OCI-LY1 (cell line): Measurements from ENCODE around the gene RAB33A.

ENCODE experiments used
- CTCF ChIP-seq: fragments of 200-600 bp; sonication (generic), shearing (Covaris generic); IDR thresholded peaks from 2 replicates; pipeline ENCODE4 v1.5.1; 2017; ENCODE audit warnings: mild to moderate bottlenecking, antibody characterized with exemption, low read length, moderate library complexity, mixed read lengths
- EZH2 ChIP-seq: fragments of 200-600 bp; sonication (generic), shearing (Covaris generic); IDR thresholded peaks from 2 replicates; pipeline ENCODE4 v1.8.0; 2017; ENCODE audit warnings: borderline replicate concordance, mixed run types, mild to moderate bottlenecking, antibody characterized with exemption, low read length, moderate library complexity, mixed read lengths

- TF ChIP-seq CTCF (no peak), EZH2 (no peak)
These were observed 13.1 kb downstream of the RAB33A start for GRCh38 chrX:130184857-130185256.
